GM12875 (cell line): ENCODE data around the gene FBXW7.
"Not testable (repeated sequence)": the region's sequence is repeated elsewhere in the genome, so short reads cannot be mapped to it uniquely, and the experiment has no call there.

Experiments used
- H3K4me3 ChIP-seq: one replicate; pipeline ENCODE4 v1.5.1; 2011; ENCODE audit warnings: low read depth, low read length, control low read depth
- TF ChIP-seq, protein P1 (sequence below): IDR thresholded peaks from 2 replicates; pipeline ENCODE4 v1.5.1; 2011; ENCODE audit warnings: low read depth, mild to moderate bottlenecking, control low read depth, inconsistent platforms, low read length, moderate library complexity, borderline replicate concordance; ENCODE audit not compliant: insufficient read depth

The FBXW7 gene

DNA sequence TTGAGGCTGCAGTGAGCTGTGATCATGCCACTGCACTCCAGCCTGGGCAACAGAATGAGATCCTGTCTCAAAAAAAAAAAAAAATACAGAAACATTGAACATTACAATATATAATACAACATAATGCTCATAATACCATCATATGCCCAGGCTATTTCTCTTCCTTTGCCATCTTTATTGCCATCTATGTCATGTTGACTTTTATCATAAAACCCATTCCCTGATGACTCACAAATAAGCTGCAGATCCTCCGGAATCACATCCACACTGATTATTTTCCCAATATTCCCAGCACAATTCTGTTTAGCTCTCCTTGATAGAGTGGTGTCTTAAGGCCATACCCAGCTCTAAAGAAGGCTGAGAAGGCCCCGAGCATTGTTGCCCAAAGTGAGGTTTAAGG is 9.2 kb upstream of the FBXW7 start:
- TF ChIP-seq, protein P1, sequence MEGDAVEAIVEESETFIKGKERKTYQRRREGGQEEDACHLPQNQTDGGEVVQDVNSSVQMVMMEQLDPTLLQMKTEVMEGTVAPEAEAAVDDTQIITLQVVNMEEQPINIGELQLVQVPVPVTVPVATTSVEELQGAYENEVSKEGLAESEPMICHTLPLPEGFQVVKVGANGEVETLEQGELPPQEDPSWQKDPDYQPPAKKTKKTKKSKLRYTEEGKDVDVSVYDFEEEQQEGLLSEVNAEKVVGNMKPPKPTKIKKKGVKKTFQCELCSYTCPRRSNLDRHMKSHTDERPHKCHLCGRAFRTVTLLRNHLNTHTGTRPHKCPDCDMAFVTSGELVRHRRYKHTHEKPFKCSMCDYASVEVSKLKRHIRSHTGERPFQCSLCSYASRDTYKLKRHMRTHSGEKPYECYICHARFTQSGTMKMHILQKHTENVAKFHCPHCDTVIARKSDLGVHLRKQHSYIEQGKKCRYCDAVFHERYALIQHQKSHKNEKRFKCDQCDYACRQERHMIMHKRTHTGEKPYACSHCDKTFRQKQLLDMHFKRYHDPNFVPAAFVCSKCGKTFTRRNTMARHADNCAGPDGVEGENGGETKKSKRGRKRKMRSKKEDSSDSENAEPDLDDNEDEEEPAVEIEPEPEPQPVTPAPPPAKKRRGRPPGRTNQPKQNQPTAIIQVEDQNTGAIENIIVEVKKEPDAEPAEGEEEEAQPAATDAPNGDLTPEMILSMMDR: no peak
- no peak overlapping the region for H3K4me3 ChIP-seq

DNA sequence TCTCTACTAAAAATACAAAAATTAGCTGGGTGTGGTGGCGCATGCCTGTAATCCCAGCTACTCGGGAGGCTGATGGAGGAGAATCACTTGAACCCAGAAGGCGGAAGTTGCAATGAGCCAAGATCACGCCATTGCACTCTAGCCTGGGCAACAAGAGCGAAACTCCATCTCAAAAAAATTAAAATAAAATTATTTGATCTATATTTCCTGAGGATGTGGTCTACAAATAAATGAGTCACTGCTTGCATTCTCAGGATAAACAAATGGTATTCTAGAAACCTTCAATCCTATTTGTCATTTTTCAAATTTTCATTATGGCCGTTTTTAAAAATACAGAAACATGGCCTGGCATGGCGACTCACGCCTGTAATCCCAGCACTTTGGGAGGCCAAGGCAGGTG is 8.6 kb upstream of the FBXW7 start:
- H3K4me3 ChIP-seq: not testable (repeated sequence)

DNA sequence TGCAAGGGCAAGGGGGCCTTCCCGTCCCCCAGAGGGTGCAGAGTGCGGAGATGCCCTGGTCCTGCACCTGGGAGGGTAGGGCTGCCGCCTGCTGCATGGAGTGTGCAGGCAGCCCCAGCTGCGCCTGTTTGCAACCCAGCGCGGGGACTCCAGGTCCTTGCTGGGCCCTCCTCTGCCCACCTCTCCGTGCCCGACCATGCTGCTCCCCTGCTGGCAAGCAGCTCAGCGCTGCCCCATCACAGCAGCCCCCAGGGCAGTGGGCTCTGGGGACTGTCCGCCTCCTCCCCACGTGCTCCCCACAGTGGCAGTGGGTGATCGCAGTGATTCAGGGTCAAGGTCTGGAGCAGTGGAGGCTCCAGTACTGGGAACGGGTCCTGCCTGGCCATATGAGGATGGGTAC is 5.0 kb upstream of the FBXW7 start:
- TF ChIP-seq, protein P1: no peak

DNA sequence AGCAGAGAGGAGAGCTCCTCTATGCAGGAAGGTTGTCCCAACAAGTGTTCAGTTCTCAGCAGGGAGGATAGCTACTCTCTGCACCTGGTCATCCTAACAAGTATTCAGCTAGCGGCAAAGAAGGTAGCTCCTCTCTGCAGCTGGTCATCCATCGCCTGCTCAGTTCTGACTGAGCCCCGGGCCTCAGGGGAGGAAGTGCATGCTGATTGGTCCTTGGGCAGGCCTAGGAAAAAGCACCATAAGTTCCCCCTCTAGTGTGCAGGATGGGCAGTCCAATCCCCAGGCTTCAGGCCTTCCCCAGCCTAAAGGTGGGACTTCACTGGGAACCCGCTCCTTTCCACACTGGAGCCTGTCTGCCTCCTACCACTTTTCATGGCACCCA is 4.4 kb upstream of the FBXW7 start:
- H3K4me3 ChIP-seq: no peak overlapping the region
- TF ChIP-seq, protein P1: no peak

More for the DNA sequence above, 5.0 kb upstream of the FBXW7 start:
- H3K4me3 ChIP-seq: no peak overlapping the region

DNA sequence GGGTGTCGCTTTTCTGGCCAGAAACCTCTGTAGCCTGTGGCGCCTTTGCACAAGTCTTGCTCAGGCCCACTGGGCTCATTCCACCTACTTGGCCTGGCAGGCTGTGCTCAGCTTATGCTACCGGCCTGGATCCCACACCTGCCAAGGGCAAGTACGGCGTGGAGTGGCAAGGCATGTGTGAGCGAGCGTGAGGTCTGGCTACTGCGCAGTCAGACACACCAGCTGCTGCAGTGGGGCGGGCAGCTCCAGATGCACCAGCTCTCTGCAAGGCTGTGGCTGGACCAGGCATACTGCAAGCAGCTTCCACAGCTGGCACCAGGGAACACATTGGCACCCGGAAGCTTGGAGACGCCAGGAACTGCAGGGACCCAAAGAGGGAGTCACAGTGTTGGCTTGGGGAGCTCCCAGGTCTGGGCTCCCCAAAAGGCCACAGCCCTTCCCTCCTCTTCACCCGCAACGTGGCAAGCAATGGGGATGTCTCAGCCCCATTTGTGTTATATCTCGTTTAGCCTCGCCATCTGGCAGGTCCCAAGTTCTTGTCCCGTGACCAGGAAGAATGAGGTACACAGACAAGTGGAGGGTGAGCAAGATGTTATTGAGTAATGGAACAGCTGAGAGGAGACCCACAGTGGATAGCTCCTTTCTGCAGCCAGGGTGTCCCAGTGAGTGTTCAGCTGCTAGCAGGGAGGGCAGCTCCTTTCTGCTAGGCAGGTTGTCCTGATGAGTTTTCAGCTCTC is 3.8 kb upstream of the FBXW7 start:
- TF ChIP-seq, protein P1: no peak
- H3K4me3 ChIP-seq: no peak overlapping the region

DNA sequence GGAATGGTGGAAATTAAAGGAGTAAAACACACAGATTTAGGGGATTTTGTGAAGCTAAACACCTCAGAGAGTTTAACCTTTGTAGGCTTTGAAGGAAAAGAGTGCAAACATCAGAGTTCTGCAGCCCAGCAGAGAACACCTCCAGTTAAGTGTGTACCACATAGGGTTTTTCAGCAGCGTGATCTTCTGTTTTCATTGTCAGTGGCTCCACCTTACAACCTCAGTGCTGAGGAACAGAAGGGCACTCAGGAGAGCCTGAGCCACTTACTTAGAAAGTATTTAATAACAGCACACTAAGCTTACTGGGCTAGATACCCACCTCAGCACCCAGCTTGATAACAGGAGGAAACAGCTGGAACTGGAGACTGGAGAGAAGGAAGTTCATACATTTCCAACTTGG is 2.0 kb upstream of the FBXW7 start:
- TF ChIP-seq, protein P1: no peak
- peak overlapping the region; percentile 38 for H3K4me3 ChIP-seq

DNA sequence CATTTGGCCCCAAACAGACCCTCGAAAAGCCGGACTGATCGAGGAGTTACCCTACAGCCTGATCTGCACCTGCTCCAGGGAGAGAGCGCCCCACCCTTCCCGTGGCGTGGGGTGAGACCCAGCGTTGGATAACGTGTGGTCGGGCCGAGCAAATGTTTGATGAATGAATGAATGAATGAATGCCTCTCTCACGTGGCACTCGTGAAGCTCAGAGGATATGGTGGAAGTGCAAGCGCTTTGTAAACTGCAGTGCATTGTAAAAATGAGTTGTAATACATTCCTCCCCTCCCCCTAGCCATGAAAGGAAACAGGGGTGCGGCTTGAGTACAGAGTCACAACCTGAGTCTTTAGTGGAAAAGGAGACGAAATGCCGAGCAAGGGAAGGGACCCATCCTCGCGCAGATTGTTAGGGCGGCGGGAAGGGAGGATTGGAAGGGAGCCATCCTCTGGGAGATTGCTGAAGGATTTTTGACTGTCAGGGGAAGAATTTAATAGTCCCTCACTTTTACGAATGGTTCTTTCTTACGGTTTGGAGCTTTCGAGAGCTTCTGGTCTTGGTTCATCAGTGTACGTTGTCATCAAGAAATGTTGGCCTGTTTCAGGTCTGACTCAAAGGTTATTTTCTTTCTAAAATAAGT is 772 bp upstream of the FBXW7 start:
- TF ChIP-seq, protein P1: 0 out of 2 replicates have a peak, but pooled peaks have one; percentile 1
- peak overlapping the region; percentile 97 for H3K4me3 ChIP-seq
